Measurements from ENCODE around the gene KDM4C.

Gene KDM4C

DNA sequence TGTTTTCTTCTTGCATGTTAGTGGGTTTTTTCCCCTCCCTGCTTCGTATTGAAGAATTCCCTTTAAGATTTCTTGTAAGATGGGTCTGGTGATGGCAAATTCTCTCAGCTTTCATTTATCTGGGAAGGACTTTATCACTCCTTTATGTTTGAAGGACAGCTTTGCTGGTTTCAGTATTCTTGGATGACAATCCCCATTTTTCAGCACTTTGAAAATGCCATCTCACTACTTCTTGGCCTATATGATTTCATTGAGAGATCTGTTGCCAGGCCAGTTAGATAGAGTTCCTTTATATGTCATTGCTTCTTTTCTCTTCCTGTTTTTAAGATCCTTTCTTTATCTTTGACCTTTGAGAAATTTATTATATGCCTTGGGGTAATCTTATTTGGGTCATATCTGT lies 106.3 kb downstream of the KDM4C start:
- DNase-seq (ENCODE audit: low read depth in 1 of 2, low spot score in 1 of 2): no peak

DNA sequence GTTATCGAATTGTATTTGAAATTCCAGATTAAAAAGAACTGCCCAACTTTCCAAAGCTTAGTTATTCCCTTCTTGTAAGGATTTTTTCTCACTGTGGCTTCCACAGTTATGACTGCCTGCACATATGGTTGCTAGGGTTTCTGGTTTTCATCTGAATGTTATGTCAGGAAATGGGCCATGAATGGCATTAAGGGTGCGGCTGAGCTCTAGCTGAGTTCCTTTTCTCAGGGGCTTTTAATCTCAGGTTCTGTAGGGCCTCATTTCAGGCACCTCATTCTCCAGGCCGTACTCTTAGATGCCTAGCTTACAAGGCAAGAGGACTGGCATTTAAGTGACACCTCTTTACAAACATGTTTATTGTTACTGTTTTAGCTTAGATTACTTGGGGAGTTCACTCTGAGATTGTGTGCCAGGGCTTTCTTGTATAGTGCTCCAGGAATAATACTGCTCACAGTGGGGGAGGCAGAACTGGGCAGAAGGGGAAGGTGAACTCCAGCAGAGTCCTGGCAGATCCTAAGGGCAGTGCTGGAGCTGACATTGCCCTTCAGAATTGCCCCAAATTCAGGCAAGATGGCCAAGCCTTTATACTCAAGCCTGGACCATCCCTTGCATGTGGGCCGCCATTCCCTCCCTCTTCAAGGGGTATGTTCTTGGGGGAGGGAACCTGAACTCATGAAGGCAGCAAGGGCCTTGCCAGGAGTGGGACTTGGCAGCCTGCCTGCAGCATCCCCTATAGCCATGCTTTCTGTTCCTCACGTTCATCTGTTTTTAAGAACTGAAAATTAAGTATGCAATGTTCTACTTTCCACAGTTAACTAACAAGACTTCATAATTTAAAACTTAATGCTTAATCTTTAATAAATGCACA lies 111.5 kb downstream of the KDM4C start:
- no peak for DNase-seq (ENCODE audit: low read depth in 1 of 2, low spot score in 1 of 2)

DNA sequence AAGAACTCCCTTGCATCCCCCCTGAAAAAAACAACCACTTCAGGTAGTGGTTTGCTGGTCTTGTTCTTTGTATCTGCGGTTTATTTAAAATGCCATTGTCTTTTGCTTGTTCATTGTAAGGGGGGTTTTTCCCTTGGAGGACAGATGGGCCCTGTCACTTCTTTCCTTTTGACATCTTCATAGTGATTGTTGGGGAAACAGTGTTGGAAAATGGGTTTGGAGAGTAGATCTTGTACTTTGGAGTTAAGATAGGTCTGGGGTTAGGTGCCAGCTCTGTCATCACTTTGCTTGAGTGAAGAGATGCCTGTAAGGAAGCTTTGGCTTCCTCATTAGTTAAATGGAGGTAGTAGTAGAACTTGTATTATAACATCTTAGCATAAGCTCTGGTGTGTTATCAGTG lies 112.4 kb downstream of the KDM4C start:
- no peak for DNase-seq (ENCODE audit: low read depth in 1 of 2, low spot score in 1 of 2)

DNA sequence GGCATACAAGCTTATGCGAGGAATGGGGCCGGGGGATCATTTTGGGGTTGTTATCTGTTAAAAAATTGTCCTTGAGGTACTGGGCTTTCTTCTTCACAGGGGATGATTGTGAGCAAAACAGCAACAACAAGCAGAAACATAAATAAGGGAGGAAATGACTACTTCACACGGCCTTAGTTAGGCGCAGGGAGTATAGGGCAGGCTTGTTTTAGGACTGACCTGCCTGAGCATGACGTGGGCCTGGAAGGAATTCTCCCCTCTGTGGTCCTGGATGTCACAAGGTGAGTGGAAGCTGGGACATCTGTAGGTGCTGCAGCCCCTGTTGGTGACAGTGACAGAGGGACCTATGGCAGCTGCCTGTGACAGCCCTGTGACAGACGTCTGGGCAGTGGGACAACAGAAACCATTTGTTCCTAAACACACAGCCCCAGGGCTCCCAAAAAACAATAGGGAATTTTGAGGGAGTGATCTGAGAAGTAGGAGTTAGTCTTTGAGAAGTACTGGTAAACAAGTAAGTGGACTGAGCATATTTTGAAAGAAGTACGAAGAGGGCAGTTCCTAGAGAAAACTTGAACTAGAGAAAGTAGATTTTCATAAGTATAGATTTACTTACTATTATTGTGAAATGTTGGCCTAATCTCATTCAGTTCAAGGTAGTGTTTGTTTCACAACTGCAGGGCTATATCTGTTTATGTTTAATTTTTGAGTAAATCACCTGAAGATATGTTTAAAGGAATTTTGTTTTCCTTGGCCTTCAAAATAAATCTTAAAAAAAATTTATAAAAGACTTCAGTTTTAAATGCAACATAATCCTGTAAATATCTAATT lies 113.1 kb downstream of the KDM4C start:
- DNase-seq (ENCODE audit: low read depth in 1 of 2, low spot score in 1 of 2): no peak

DNA sequence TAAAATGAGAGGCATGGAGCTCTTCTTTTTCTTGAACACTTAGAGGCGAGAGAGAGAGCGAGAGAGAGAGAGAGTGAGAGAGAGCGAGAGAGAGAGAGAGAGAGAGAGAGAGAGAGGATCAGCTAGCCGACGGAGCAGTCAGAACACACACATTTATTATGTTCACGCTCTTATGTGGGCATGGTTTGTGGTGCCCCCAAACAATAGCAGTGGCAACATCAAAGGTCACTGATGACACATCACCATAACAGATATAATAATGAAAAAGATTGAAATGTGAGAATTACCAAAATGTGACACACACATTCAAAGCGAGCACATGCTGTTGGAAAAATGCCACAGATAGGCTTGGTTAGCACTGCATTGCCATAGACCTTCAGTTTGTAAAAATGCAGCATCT lies 116.1 kb downstream of the KDM4C start:
- DNase-seq (ENCODE audit: low read depth in 1 of 2, low spot score in 1 of 2): no peak

DNA sequence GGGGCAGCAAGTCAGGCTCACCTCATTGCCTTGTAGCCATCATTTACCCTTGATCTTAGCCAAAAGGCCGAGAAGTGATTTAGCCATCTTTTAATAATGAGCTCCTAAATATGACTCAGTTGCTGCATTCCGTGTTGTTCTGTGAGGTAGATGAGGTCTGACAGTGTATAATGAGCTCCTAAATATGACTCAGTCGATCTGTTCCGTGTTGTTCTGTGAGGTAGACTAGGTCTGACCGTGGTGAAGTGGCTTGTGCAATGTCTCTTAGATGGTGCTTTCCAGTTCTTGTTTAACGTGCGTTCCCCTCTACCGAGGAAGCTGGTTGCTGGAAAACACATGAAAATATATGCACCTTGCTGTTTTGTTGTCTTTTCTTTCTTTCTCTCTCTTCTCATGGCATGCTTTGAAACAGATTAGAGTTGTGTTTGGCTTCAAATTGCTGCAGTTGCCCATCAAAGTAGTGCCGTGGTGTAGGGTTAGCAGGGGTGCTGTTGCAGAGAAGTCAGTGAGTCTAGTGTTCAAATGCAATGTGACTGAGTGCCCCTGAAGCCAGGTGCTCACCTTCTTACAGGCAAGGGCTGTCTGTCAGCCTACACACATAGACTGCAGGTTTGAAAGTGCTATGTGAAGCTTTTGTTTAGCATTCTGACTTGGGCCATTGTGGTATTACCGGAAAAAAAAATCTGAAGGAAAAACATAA lies 118.6 kb downstream of the KDM4C start:
- no peak for DNase-seq (ENCODE audit: low read depth in 1 of 2, low spot score in 1 of 2)

DNA sequence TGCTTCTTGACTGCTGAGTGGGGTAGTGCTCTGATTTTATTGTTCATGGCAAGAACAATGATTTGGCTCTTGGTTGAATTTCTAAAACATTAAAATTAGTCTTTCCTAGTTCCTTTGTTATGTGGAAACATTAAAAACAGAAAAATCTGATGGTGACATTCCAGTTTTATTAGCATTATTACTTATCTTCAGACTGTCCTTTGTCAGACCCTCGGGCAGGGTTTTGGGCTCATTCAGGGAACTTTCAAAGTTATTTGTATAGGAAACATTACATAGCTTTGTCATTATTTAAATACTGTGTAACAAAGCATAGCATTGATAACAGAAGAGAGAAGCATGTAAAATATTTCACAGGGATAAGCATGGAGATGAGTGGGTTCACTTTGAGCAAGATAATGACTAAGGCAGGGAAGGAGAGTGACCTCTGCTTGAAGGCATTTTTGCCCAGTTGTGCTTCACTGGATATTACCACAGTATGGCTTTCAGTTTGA lies 119.9 kb downstream of the KDM4C start:
- DNase-seq (ENCODE audit: low read depth in 1 of 2, low spot score in 1 of 2): no peak

DNA sequence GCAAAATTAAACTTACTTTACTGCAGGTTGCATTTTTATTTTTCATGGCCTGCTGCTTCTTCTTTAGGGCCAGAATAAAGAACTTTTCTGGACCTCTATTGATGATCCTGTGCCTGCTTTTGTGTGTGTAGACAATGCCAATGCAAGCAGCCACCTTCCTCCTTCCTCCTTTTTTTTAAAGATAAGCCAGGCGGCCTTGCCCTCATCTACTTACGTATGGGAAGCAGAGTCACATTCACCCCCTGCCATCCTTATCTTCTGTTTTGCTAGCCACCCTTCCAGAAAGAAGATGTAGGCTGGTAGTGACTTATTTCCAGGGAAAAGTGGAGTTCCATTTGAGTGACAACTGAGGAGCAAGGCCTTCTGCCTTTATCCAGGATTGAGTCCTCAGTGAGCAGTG lies 122.9 kb downstream of the KDM4C start:
- DNase-seq (ENCODE audit: low read depth in 1 of 2, low spot score in 1 of 2): no peak

DNA sequence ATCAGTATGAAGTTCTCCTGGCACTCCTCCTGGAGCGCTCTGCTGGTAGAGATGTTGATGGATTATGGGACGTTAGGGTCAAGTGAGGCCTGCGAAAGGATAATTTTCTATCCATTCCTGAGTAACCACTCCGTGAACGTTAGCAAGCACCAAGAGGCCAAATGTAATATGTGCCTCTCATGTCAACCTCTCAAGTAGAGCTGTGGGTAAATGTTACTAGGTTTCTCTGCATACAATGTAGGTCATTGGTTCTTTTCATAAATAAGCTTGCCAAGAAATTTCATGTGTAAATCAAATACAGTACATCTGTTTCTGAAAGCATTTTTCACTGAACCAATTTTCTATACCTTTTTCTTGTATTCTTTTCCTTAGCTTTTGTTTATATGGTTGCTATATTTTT lies 126.3 kb downstream of the KDM4C start:
- no peak for DNase-seq (ENCODE audit: low read depth in 1 of 2, low spot score in 1 of 2)

DNA sequence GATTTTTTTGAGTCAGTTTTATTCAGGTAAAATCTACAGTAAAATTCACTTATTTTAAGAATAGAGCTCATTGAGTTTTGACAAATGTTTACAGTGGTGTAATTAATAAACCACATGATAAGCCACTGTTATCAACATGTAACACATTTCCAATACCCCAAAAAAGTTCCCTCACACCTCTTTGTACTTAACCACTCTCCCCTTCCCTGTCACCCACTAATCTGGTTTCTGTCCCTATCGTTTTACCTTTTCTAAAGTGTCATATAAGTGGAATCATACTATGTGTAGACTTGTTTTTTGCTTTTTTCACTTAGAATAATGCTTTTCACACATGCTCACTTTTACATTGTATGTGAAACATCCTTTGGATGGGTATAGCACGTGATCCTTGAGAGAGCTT lies 127.2 kb downstream of the KDM4C start:
- DNase-seq (ENCODE audit: low read depth in 1 of 2, low spot score in 1 of 2): no peak

DNA sequence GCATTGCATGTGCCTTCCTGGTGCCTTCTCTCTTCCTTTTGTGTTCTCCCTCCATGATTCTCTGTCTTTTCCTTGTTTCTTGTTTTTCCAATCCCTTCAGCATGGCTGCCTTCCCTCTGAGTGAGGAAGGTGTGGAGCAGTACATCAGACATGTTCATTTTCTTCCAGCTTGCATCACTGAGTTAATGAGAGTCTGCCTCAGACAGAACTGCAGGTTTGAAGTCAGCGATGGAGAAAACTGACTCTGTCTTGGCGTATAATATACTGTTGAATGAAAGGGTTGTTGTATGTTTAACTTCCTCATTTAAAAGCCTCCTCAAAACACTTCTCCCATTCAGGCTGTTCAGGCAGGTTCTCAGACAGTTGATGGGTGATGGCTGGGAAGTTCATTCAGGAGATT lies 129.3 kb downstream of the KDM4C start:
- DNase-seq (ENCODE audit: low read depth in 1 of 2, low spot score in 1 of 2): no peak

DNA sequence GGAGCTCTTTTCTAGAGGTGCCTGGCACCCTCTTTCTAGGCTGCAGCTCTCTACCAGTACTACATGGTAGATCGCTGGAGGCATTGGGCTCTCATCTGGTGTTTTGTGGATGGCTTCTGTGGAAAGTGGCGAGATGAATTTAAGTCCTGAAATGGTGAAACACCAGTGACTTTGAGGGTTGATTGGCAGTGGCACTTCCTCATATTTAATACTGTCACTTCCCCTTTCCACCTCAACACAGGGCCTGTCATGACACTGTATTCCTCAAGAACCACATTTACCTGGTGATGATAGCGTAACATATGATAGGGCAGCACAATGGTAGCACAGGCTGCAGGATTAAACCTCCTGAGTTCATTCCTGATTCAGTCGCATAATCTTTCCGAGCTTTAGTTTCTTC lies 132.1 kb downstream of the KDM4C start:
- no peak for DNase-seq (ENCODE audit: low read depth in 1 of 2, low spot score in 1 of 2)

DNA sequence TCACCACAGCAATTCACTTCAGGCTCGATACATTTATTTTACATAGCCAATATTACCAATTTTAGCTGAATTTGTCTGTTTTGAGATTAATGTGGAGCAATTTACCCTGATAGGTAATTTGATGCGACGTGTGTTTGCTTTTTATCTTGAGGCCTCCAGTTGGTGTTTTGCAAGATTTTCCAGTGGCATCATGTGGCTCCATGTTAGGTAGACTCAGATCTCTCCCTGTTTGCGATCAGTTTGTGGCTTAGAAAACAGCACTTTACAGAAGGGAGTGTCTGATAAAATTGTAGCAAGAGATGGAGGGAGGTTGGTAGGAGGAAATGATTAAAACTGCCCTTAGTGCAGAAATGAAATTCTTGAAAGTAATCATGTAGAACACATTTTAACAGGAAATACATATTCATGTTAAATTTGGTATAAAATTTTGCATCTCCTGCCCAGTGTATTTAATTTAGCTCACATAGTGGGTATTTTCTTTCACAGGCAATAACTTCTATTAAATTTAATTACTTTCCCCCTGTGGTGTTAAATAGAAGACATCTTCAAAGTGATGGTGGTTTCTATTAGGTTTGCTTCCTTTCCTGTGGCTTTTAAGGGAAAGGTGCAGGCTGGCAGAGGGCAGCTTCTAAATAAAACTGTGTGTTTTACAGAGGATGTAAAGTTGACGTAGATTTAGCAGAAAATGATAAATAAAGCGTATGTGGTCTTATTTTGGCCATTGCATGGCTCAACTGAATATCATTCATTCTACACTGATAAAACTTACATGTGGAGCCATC lies 135.8 kb downstream of the KDM4C start:
- no peak for DNase-seq (ENCODE audit: low read depth in 1 of 2, low spot score in 1 of 2)

DNA sequence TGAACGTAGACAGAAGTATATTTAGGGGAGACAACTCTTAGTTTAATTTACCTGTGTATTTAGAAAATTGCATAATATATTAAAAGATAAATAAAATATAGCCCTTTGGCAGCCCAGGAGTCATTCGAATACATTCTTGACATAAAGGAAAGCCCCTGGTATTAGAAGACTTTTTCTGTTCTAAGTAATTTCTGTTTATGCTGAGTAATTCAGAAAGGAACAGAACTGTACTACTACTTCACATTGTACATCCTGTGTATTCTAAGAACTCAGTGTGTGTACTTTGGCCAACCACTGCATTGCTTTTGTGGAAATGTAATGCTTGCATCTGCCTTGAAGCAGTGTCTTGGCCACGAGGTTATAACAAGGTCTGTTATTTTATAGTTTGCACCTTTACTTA lies 136.4 kb downstream of the KDM4C start:
- no peak for DNase-seq (ENCODE audit: low read depth in 1 of 2, low spot score in 1 of 2)

DNA sequence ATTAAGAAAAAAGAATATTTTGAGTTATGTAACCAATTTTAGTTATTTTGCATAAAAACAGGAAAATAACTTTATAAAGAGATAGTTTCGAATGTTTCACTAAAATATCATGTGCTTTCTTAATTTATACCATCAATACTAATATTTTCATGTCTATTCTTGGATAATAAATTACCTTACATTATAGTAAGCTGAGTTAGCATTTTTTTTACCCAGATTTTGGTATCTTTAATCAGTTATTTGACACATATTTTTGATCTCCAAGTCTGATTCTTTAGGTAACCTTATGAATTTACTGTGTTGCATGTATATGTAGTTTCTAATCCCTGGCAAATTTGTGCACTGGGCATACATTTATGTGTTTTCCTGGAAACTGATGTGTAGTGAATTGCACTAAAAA lies 138.0 kb downstream of the KDM4C start:
- DNase-seq (ENCODE audit: low read depth in 1 of 2, low spot score in 1 of 2): no peak

DNA sequence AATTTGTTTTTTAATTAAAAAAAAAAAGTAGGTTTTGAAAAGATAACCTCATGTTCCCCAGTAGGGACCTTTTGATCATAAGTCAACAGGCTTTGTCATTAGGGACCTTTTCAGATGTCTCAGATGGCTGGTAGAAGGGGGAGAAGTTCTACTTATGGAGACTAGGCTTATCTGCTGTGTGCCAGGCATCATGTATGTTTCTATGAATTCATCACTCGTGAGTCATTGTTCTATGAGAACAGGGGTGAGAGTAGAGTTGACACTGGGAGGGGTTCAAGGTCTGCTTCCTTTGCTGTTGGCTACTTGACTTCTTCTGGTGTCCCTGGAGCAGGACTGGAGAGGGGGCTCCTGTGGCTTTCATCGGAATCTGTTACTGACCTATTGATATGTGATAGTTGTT lies 138.8 kb downstream of the KDM4C start:
- DNase-seq (ENCODE audit: low read depth in 1 of 2, low spot score in 1 of 2): no peak

DNA sequence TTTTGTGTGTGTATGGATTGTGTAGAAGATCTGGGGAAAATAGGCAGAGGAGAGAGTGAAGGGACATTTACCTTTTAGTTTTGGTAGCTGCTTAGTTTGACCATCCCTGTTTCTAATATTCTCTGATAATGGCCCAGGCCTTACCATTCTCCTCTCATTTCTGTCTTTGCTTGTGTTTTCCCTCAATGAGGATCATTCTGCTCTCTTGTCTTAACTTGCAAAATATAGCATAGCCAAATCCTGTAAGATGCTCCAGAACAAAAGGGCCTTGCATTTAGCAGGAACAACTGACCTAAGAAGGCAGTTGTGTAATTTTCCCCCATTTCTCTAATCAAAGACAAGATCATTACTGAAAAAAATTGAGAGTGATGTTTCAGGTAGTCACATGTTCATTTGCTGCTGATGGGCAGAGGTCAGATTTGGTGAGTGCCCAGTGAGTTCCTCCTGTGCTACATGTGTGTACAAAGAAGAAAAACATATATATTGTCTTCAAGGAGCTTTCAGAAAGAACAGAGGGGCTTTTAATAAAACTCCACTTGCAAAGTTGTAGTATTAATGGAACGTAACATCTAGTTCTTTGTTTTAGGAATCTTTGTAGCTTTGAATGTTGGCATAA lies 139.5 kb downstream of the KDM4C start:
- no peak for DNase-seq (ENCODE audit: low read depth in 1 of 2, low spot score in 1 of 2)

DNA sequence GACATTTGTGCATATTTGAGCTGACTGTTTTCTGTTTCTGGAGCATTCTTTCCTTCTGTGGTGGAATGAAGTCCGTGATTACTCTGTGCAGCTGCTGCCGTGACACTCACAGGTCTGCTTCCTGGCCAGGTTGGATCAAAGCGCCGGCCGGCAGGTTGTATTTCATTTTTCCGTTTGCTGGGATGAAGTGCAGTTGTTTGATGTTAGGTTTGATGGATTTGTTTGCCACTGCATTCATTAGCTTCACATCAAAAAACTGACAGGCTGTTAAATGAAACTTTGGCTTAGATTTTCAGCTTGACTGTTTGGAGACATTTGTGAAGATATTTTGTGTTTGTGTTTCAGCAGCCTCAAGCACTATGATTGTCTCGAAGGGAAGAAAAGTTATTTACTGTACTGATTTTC lies 140.1 kb downstream of the KDM4C start:
- DNase-seq (ENCODE audit: low read depth in 1 of 2, low spot score in 1 of 2): no peak

DNA sequence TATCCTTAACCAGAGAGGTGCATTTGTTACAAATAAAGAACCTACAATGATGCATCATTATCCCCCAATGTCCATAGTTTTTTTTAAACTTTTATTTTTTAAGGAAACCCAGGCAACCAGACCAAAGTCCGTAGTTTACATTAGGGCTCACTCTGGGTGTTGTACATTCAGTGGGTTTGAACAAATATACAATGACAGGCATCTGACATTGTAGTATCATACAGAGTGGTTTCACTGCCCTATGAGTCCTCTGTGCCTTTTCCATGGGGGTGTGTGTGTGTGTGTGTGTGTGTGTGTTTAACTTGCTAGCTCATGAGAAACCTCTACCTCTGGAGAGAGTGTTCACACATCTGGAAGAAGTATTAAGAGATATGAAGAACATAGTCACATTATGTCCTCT lies 141.5 kb downstream of the KDM4C start:
- no peak for DNase-seq (ENCODE audit: low read depth in 1 of 2, low spot score in 1 of 2)

DNA sequence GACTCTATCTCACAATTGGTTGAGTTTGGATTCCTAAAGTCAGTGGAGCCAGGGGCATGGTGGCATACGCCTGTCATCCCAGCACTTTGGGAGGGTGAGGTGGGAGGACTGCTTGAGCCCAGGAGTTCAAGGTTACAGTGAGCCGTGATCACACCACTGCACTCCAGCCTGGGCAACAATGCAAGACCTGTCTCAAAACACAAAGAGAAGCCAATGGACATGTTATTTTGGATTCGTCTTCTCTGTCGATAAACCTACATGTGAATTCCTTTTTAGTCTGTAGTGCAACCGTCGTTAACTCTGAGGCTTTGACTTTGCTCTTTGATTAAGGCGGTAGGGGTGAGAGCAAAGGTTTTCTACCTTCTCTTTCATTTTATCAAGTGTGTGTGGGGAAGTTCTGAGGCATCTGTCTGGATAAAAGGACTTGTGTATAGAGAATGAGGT lies 142.7 kb downstream of the KDM4C start:
- no peak for DNase-seq (ENCODE audit: low read depth in 1 of 2, low spot score in 1 of 2)

All from activated T-helper 1 cell treated with anti-CD3 and anti-CD28 coated beads, Interleukin-2, amount 50 U/mL, for 16 hours (primary cell).